Measurements from ENCODE around the gene FARSB.

DNA sequence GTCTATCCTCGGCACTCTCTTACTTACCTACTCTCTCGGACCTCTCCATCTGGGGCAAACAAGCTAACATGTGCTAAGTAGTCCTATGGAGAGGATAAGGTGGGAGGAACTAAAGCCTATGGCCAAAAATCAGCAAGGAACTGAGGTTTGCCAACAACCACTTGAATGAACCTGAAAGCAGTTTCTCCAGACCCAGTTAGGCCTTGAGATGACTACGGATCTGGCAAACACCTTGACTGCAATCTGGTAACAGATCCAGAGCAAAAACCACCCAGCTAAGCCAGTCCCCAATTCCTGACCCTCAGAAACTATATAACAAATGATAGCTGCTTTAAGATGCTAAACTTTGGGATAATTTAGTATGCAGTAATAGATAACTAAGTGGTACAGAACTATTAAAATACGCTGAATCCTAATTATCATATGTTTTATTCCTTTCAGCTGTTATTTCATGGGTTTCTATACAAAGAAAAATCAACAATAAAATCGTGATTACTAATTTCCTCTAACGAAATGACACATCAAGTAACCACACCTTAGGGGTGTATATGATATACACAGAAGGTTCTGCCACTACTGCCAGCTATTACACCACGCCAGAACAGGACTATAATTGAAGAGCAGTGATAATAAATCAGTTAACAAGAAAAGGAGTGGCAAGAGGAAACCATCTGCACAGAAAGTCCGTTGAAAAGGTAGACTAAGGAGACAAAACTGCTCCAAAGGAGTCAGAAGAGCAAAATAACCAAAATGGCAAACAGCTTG, 3.2 kb downstream of the FARSB start:
- TF ChIP-seq, protein P1, sequence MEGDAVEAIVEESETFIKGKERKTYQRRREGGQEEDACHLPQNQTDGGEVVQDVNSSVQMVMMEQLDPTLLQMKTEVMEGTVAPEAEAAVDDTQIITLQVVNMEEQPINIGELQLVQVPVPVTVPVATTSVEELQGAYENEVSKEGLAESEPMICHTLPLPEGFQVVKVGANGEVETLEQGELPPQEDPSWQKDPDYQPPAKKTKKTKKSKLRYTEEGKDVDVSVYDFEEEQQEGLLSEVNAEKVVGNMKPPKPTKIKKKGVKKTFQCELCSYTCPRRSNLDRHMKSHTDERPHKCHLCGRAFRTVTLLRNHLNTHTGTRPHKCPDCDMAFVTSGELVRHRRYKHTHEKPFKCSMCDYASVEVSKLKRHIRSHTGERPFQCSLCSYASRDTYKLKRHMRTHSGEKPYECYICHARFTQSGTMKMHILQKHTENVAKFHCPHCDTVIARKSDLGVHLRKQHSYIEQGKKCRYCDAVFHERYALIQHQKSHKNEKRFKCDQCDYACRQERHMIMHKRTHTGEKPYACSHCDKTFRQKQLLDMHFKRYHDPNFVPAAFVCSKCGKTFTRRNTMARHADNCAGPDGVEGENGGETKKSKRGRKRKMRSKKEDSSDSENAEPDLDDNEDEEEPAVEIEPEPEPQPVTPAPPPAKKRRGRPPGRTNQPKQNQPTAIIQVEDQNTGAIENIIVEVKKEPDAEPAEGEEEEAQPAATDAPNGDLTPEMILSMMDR (IDR thresholded peaks at IDR 0.05): no peak
- no peak for TF ChIP-seq EZH2 (IDR thresholded peaks at IDR 0.05)
- TF ChIP-seq EZH2phosphoT487 (IDR thresholded peaks at IDR 0.05): no peak

Data from neural progenitor cell (in vitro differentiated cells).